ENCODE data around the gene TRPM6.

Gene TRPM6

DNA sequence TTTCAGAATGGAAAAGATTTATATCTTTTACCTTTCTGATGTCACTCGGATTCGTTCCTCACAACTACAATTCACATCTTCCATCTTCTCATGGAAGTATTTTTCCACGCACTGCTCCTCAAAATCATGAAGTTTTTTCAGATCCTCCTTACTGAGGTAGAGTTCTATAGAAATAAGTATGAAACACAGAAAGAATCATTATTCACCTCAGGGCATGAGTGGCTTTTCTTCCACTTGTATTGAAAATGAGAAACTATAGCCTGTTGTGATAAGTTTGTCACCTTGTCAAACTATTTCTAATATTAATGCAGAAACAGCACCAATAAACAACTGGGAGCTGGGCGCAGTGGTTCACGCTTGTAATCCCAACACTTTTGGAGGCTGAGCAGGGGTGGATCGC lies 116.0 kb downstream of the TRPM6 start:
- no peak for TF ChIP-seq CTCF (IDR thresholded peaks at IDR 0.05; ENCODE audit: poor library complexity, severe bottlenecking)
- Histone ChIP-seq H3K9me3 (ENCODE audit: severe bottlenecking) (no peaks in the 10 kb centered on the region), H3K27ac (ENCODE audit: poor library complexity, severe bottlenecking) (no peak overlapping the region), H3K4me3 (ENCODE audit: severe bottlenecking) (no peak overlapping the region), H3K27me3 (ENCODE audit: insufficient read depth, poor library complexity, severe bottlenecking) (no peaks in the 10 kb centered on the region), H3K36me3 (ENCODE audit: low read depth) (no peaks in the 10 kb centered on the region), H3K4me1 (ENCODE audit: insufficient read depth, poor library complexity, severe bottlenecking) (no peaks in the 10 kb centered on the region)
- no peak for ATAC-seq (ENCODE audit: low read depth)
- DNase-seq (ENCODE audit: low spot score), result no peak

DNA sequence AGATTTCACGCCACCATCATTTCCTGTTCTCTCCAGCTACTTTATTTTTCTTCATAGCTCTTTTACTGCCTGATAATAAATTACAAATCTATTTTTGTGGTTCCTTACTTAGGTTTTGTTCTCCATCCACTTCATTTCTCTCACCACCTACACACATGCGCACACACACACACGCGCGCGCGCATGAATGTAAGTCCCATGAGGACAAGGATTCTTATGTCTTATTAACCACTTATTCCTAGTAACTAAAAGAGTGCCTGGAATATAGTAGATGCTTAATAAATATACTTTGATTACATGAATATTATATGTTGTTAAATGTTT lies 116.5 kb downstream of the TRPM6 start:
- no peaks in the 10 kb centered on the region for H3K27me3 ChIP-seq (ENCODE audit: insufficient read depth, poor library complexity, severe bottlenecking)
- H3K27ac ChIP-seq (ENCODE audit: poor library complexity, severe bottlenecking), result no peak overlapping the region
- ATAC-seq (ENCODE audit: low read depth) (no peak), DNase-seq (ENCODE audit: low spot score) (no peak)
- H3K9me3 ChIP-seq (ENCODE audit: severe bottlenecking), result no peaks in the 10 kb centered on the region
- H3K4me1 ChIP-seq (ENCODE audit: insufficient read depth, poor library complexity, severe bottlenecking), result no peaks in the 10 kb centered on the region
- TF ChIP-seq CTCF (IDR thresholded peaks at IDR 0.05; ENCODE audit: poor library complexity, severe bottlenecking), result peak; percentile 26
- H3K36me3 ChIP-seq (ENCODE audit: low read depth), result no peaks in the 10 kb centered on the region
- no peak overlapping the region for H3K4me3 ChIP-seq (ENCODE audit: severe bottlenecking)

DNA sequence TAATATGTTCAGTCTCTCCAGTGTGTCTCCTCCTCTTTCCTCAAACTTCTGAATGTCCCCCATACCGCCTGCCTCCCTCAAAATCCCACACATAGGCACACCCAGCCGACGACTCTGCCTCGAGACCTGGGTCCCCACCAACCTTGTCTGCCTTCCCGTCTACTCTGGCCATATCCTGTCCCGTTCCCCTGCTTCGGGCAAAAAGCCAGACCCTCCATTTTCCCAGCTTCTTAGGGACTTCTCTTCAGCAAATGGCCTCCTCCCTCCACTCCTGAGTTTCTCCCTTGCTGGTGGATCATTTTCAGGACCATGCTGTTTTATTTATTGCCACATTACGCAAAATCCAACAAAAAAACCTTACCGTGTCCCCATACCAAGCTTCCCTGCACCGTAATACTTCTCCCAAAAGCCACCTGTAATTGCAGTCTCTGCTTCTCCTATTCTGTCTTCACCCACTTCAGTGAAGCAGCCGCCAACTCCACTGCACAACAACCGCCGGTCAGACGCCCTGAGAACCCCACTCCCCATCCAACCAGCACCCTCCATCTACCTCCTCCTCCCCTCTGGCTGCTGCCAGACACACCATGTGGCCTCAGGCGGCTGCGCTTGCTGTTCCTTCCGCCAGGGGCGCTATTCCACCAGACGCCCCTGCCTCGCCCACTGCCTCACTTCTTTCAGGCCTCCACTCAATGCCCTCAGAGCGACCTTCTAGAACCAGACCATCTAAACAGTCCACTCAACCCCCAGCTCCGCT lies 117.0 kb downstream of the TRPM6 start:
- ATAC-seq (ENCODE audit: low read depth), result peak; percentile 51; the same call in 1 of the 3 replicates
- DNase-seq (ENCODE audit: low spot score), result no peak

GRCh38 chr9:74765481-74765971 lies 122.2 kb downstream of the TRPM6 start:
- peaks cover 4% of the 10 kb centered on the region for H3K4me1 ChIP-seq (ENCODE audit: insufficient read depth, poor library complexity, severe bottlenecking)
- TF ChIP-seq CTCF (IDR thresholded peaks at IDR 0.05; ENCODE audit: poor library complexity, severe bottlenecking), result no peak
- no peak overlapping the region for H3K4me3 ChIP-seq (ENCODE audit: severe bottlenecking)
- DNase-seq (ENCODE audit: low spot score), result no peak
- no peaks in the 10 kb centered on the region for H3K9me3 ChIP-seq (ENCODE audit: severe bottlenecking)
- no peak for ATAC-seq (ENCODE audit: low read depth)
- no peaks in the 10 kb centered on the region for H3K36me3 ChIP-seq (ENCODE audit: low read depth)
- H3K27me3 ChIP-seq (ENCODE audit: insufficient read depth, poor library complexity, severe bottlenecking), result no peaks in the 10 kb centered on the region
- H3K27ac ChIP-seq (ENCODE audit: poor library complexity, severe bottlenecking), result no peak overlapping the region

More for the DNA sequence above, 117.0 kb downstream of the TRPM6 start:
- no peak overlapping the region for H3K27ac ChIP-seq (ENCODE audit: poor library complexity, severe bottlenecking)
- no peaks in the 10 kb centered on the region for H3K4me1 ChIP-seq (ENCODE audit: insufficient read depth, poor library complexity, severe bottlenecking)
- no peak overlapping the region for H3K4me3 ChIP-seq (ENCODE audit: severe bottlenecking)
- no peaks in the 10 kb centered on the region for H3K36me3 ChIP-seq (ENCODE audit: low read depth)
- H3K27me3 ChIP-seq (ENCODE audit: insufficient read depth, poor library complexity, severe bottlenecking), result no peaks in the 10 kb centered on the region
- TF ChIP-seq CTCF (IDR thresholded peaks at IDR 0.05; ENCODE audit: poor library complexity, severe bottlenecking), result peak; percentile 50
- H3K9me3 ChIP-seq (ENCODE audit: severe bottlenecking), result no peaks in the 10 kb centered on the region

DNA sequence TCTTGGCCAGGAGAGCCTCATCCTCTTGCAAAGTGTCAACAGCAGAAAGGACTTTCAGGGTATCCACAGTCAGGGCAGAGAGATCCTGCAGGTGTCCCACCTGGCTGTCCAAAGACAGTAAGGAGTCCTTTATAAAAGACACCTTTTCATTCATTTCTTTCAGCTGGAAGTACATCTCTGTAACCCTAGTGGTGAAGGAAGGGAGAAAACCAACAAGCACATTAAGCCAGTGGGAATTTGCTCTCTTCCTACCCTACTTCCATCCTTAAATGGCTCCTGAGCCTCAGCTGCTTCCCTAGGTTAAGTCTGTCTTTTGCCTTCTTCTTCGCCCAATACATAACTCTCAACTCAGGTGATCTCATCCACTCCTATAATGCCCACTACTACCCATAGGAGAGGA lies 124.8 kb downstream of the TRPM6 start:
- H3K4me3 ChIP-seq (ENCODE audit: severe bottlenecking), result no peak overlapping the region
- ATAC-seq (ENCODE audit: low read depth) (no peak), DNase-seq (ENCODE audit: low spot score) (no peak)
- no peaks in the 10 kb centered on the region for H3K36me3 ChIP-seq (ENCODE audit: low read depth)
- H3K27me3 ChIP-seq (ENCODE audit: insufficient read depth, poor library complexity, severe bottlenecking), result no peaks in the 10 kb centered on the region
- H3K9me3 ChIP-seq (ENCODE audit: severe bottlenecking), result no peaks in the 10 kb centered on the region
- H3K4me1 ChIP-seq (ENCODE audit: insufficient read depth, poor library complexity, severe bottlenecking), result peaks cover 13% of the 10 kb centered on the region
- no peak overlapping the region for H3K27ac ChIP-seq (ENCODE audit: poor library complexity, severe bottlenecking)
- no peak for TF ChIP-seq CTCF (IDR thresholded peaks at IDR 0.05; ENCODE audit: poor library complexity, severe bottlenecking)

Data from RWPE2 (cell line).